ENCODE measurements around the gene PRKG1.
A peak's percentile ranks its signal among the peaks of the same experiment; 100 is the strongest.

PRKG1 gene

GRCh38 chr10:52213321-52213752 lies 1139.0 kb downstream of the PRKG1 start:
- TF ChIP-seq EP300 (IDR thresholded peaks at IDR 0.05; ENCODE audit: borderline replicate concordance) (no peak), CEBPB (IDR thresholded peaks at IDR 0.05) (no peak)

- no peak for TF ChIP-seq CREB1 (IDR thresholded peaks at IDR 0.05; ENCODE audit: low read depth)
- TF ChIP-seq RAD21 (IDR thresholded peaks at IDR 0.05; ENCODE audit: low read depth): peak; percentile 87
Observed at GRCh38 chr10:52215745-52216361, 1141.6 kb downstream of the PRKG1 start.

- TF ChIP-seq TEAD4 (IDR thresholded peaks at IDR 0.05) (no peak), RAD21 (IDR thresholded peaks at IDR 0.05; ENCODE audit: low read depth) (no peak), NFIC (IDR thresholded peaks at IDR 0.05) (no peak), TCF12 (IDR thresholded peaks at IDR 0.05; ENCODE audit: low read depth) (no peak), CEBPB (IDR thresholded peaks at IDR 0.05) (no peak), ZBTB7A (IDR thresholded peaks at IDR 0.05; ENCODE audit: low read depth) (no peak), FOXM1 (IDR thresholded peaks at IDR 0.05; ENCODE audit: borderline replicate concordance, low read depth) (no peak), CREB1 (IDR thresholded peaks at IDR 0.05; ENCODE audit: low read depth) (no peak), REST (IDR thresholded peaks at IDR 0.05; ENCODE audit: low read depth) (no peak), MAX (IDR thresholded peaks at IDR 0.05) (no peak), EGR1 (IDR thresholded peaks at IDR 0.05) (no peak), TAF1 (IDR thresholded peaks at IDR 0.05; ENCODE audit: low read depth) (no peak), USF1 (IDR thresholded peaks at IDR 0.05) (no peak), EP300 (IDR thresholded peaks at IDR 0.05; ENCODE audit: borderline replicate concordance) (no peak)
Observed at GRCh38 chr10:52216852-52217251, 1142.6 kb downstream of the PRKG1 start.

GRCh38 chr10:52217531-52217930 lies 1143.2 kb downstream of the PRKG1 start:
- TF ChIP-seq EGR1 (IDR thresholded peaks at IDR 0.05) (no peak), FOXM1 (IDR thresholded peaks at IDR 0.05; ENCODE audit: borderline replicate concordance, low read depth) (no peak), YY1 (IDR thresholded peaks at IDR 0.05; ENCODE audit: low read depth) (no peak), MAX (IDR thresholded peaks at IDR 0.05) (no peak), TEAD4 (IDR thresholded peaks at IDR 0.05) (no peak), CREB1 (IDR thresholded peaks at IDR 0.05; ENCODE audit: low read depth) (no peak), REST (IDR thresholded peaks at IDR 0.05; ENCODE audit: low read depth) (no peak), CEBPB (IDR thresholded peaks at IDR 0.05) (no peak), TCF12 (IDR thresholded peaks at IDR 0.05; ENCODE audit: low read depth) (no peak), EP300 (IDR thresholded peaks at IDR 0.05; ENCODE audit: borderline replicate concordance) (no peak), NFIC (IDR thresholded peaks at IDR 0.05) (no peak)

- TF ChIP-seq REST (IDR thresholded peaks at IDR 0.05; ENCODE audit: low read depth): no peak
- no peak for TF ChIP-seq TCF12 (IDR thresholded peaks at IDR 0.05; ENCODE audit: low read depth)
- TF ChIP-seq YY1 (IDR thresholded peaks at IDR 0.05; ENCODE audit: low read depth): no peak
- no peak for TF ChIP-seq FOXM1 (IDR thresholded peaks at IDR 0.05; ENCODE audit: borderline replicate concordance, low read depth)
- no peak for TF ChIP-seq USF1 (IDR thresholded peaks at IDR 0.05)
- TF ChIP-seq MAX (IDR thresholded peaks at IDR 0.05): no peak
- TF ChIP-seq TEAD4 (IDR thresholded peaks at IDR 0.05): no peak
- TF ChIP-seq CEBPB (IDR thresholded peaks at IDR 0.05): no peak
- no peak for TF ChIP-seq CREB1 (IDR thresholded peaks at IDR 0.05; ENCODE audit: low read depth)
- no peak for TF ChIP-seq NFIC (IDR thresholded peaks at IDR 0.05)
- no peak for TF ChIP-seq ZBTB7A (IDR thresholded peaks at IDR 0.05; ENCODE audit: low read depth)
Observed at GRCh38 chr10:52220947-52221346, 1146.7 kb downstream of the PRKG1 start.

All from Ishikawa (cell line).